ENCODE measurements around the gene VGF. TPM values are rescaled to one million over a fixed set of nuclear protein-coding genes. Genes with fewer than 3 reads are reported as not detected.

Gene VGF
- total and polyA plus RNA-seq, 2 donors (not counting 1 experiment from before 2014, with no cell fraction given) = 0.10 to 0.17 TPM

DNA sequence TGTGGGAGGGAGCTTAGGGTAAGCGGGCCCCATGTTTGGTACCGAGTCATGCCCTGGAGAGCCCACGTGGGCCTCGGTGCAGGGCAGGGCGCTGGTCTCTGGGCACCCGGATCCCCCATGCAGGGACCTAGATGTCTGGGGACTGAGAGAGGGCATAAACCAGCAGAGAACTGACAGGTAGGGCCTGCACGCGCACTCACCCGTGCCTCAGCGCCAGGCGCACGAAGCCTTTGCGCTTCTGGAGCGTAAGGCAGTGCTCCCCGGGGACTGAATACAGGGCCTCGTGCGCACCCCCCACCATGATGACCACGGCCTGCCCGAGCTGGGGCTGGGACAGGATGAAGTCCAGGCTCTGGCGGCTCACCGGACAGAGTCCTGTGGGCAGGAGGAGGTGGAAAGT is 32.6 kb upstream of the VGF start:
- peaks cover 11% of the 10 kb centered on the region for H3K4me1 Mint-ChIP-seq
- no peak overlapping the region for H3K4me3 ChIP-seq (ENCODE audit: control extremely low read depth in 1 of 5, extremely low read depth in 1 of 5, insufficient read depth in 1 of 5, low read depth in 2 of 5, low read length in 4 of 5)
- H3K9me3 Mint-ChIP-seq (ENCODE audit: insufficient read depth) = no peaks in the 10 kb centered on the region
- H2AFZ ChIP-seq (ENCODE audit: insufficient read depth, low read depth, low read length, poor library complexity, severe bottlenecking) = no peak overlapping the region
- WGBS (ENCODE audit: insufficient coverage) = 81% methylated on average over 19 of the region's 21 CpGs
- H3K9ac ChIP-seq (ENCODE audit: low read length) = no peak overlapping the region
- H3K27ac Mint-ChIP-seq = no peak overlapping the region
- H3K79me2 ChIP-seq (ENCODE audit: control insufficient read depth, insufficient read depth, low read length) = no peaks in the 10 kb centered on the region
- no peaks in the 10 kb centered on the region for H4K20me1 ChIP-seq (ENCODE audit: control insufficient read depth, insufficient read depth, low read length, poor library complexity, severe bottlenecking)
- intact Hi-C loops (cut with micrococcal nuclease) = no loop called here
- POLR2A ChIA-PET = no interaction called here
- DNase-seq (no peak), ATAC-seq (ENCODE audit: low read depth) (no peak)
- no peak overlapping the region for H3K4me3 Mint-ChIP-seq
- no peak for TF ChIP-seq EZH2 (IDR thresholded peaks at IDR 0.05; ENCODE audit: borderline replicate concordance, insufficient read depth, low read depth, low read length, poor library complexity, severe bottlenecking)
- TF ChIP-seq, protein P1, sequence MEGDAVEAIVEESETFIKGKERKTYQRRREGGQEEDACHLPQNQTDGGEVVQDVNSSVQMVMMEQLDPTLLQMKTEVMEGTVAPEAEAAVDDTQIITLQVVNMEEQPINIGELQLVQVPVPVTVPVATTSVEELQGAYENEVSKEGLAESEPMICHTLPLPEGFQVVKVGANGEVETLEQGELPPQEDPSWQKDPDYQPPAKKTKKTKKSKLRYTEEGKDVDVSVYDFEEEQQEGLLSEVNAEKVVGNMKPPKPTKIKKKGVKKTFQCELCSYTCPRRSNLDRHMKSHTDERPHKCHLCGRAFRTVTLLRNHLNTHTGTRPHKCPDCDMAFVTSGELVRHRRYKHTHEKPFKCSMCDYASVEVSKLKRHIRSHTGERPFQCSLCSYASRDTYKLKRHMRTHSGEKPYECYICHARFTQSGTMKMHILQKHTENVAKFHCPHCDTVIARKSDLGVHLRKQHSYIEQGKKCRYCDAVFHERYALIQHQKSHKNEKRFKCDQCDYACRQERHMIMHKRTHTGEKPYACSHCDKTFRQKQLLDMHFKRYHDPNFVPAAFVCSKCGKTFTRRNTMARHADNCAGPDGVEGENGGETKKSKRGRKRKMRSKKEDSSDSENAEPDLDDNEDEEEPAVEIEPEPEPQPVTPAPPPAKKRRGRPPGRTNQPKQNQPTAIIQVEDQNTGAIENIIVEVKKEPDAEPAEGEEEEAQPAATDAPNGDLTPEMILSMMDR (IDR thresholded peaks at IDR 0.05) = no peak
- no peaks in the 10 kb centered on the region for H3K36me3 ChIP-seq (replicated peaks in 1 of 2; ENCODE audit: control extremely low read depth in 1 of 2, control insufficient read depth in 1 of 2, extremely low read depth in 1 of 2, insufficient read depth in 2 of 2, low read length in 1 of 2)
- H3K9me3 ChIP-seq (ENCODE audit: control extremely low read depth in 1 of 3, control insufficient read depth in 2 of 3, insufficient read depth in 1 of 3, low read length in 2 of 3) = peaks cover 0 to 24% (median 0%) of the 10 kb centered on the region in 3 donors
- H3K27ac ChIP-seq (ENCODE audit: low read length in 2 of 2) = no peak overlapping the region
- no peak overlapping the region for H3K4me2 ChIP-seq (replicated peaks; ENCODE audit: low read depth, low read length, poor library complexity, severe bottlenecking)
- H3K27me3 ChIP-seq (replicated peaks in 1 of 4; ENCODE audit: control extremely low read depth in 1 of 4, control insufficient read depth in 3 of 4, insufficient read depth in 4 of 4, low read length in 3 of 4) = peaks cover 0 to 42% (median 18%) of the 10 kb centered on the region in 4 experiments
- H3K27me3 Mint-ChIP-seq = peaks cover 18% of the 10 kb centered on the region
- CTCF ChIA-PET = interaction anchor here (1.0 kb wide), 1 partner anchor 57 kb away, joined by 3 read pairs; no protein-coding TSS in a partner anchor
- H3K4me1 ChIP-seq (ENCODE audit: control insufficient read depth in 2 of 2, insufficient read depth in 2 of 2, low read length in 2 of 2) = peaks cover 12 to 19% of the 10 kb centered on the region in 2 donors

DNA sequence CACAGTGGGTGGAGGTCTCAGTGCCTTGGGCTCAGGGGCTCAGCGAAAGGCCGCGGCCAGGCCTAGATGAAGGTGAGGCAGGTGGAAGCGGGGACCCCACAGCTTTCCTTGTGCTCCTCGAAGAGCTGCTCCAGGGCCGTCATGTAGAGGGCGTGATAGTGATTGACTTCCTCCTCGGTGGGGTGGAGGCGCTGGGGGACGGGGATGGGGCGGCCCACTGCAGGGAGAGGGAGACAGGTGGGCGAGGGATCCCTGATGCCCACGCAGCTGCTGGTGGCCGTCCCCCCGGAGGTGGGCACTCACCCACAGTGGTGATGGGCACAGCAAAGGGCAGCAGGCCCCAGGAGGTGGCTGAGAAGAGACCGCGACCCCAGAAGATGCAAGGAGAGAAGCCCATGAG is 30.5 kb upstream of the VGF start:
- no peaks in the 10 kb centered on the region for H3K79me2 ChIP-seq (ENCODE audit: control insufficient read depth, insufficient read depth, low read length)
- peaks cover 0 to 23% (median 8%) of the 10 kb centered on the region in 4 experiments for H3K27me3 ChIP-seq (replicated peaks in 1 of 4; ENCODE audit: control extremely low read depth in 1 of 4, control insufficient read depth in 3 of 4, insufficient read depth in 4 of 4, low read length in 3 of 4)
- H3K27ac ChIP-seq (ENCODE audit: low read length in 2 of 2) = no peak overlapping the region
- ATAC-seq (ENCODE audit: low read depth) (no peak), DNase-seq (no peak)
- H3K4me3 ChIP-seq (ENCODE audit: control extremely low read depth in 1 of 5, extremely low read depth in 1 of 5, insufficient read depth in 1 of 5, low read depth in 2 of 5, low read length in 4 of 5) = no peak overlapping the region
- H3K4me1 Mint-ChIP-seq = peaks cover 2% of the 10 kb centered on the region
- intact Hi-C loops (cut with micrococcal nuclease) = no loop called here
- H3K9me3 Mint-ChIP-seq (ENCODE audit: insufficient read depth) = no peaks in the 10 kb centered on the region
- WGBS (ENCODE audit: insufficient coverage) = 88% methylated on average over 17 of the region's 17 CpGs
- no peaks in the 10 kb centered on the region for H4K20me1 ChIP-seq (ENCODE audit: control insufficient read depth, insufficient read depth, low read length, poor library complexity, severe bottlenecking)
- peaks cover 10% of the 10 kb centered on the region for H3K27me3 Mint-ChIP-seq
- no peak overlapping the region for H2AFZ ChIP-seq (ENCODE audit: insufficient read depth, low read depth, low read length, poor library complexity, severe bottlenecking)
- peaks cover 2 to 3% of the 10 kb centered on the region in 2 donors for H3K4me1 ChIP-seq (ENCODE audit: control insufficient read depth in 2 of 2, insufficient read depth in 2 of 2, low read length in 2 of 2)
- H3K9me3 ChIP-seq (ENCODE audit: control extremely low read depth in 1 of 3, control insufficient read depth in 2 of 3, insufficient read depth in 1 of 3, low read length in 2 of 3) = peaks cover 0 to 13% (median 0%) of the 10 kb centered on the region in 3 donors
- H3K27ac Mint-ChIP-seq = no peak overlapping the region
- POLR2A ChIA-PET = no interaction called here
- TF ChIP-seq, protein P1 (IDR thresholded peaks at IDR 0.05) = no peak
- no peak for TF ChIP-seq EZH2 (IDR thresholded peaks at IDR 0.05; ENCODE audit: borderline replicate concordance, insufficient read depth, low read depth, low read length, poor library complexity, severe bottlenecking)
- CTCF ChIA-PET = interaction anchor here (1.0 to 6.6 kb wide), 2 partner anchors 53 to 61 kb away, joined by 3 to 129 read pairs; no protein-coding TSS in a partner anchor
- H3K4me3 Mint-ChIP-seq = no peak overlapping the region
- H3K36me3 ChIP-seq (replicated peaks in 1 of 2; ENCODE audit: control extremely low read depth in 1 of 2, control insufficient read depth in 1 of 2, extremely low read depth in 1 of 2, insufficient read depth in 2 of 2, low read length in 1 of 2) = no peaks in the 10 kb centered on the region
- H3K9ac ChIP-seq (ENCODE audit: low read length) = no peak overlapping the region
- H3K4me2 ChIP-seq (replicated peaks; ENCODE audit: low read depth, low read length, poor library complexity, severe bottlenecking) = no peak overlapping the region

Data from B cell (primary cell).